HCT116 (cell line): ENCODE data around the gene MUC15. TPM values are rescaled to one million over a fixed set of nuclear protein-coding genes. Genes with fewer than 3 reads are reported as not detected.

Experiments
- ATAC-seq: fragments of 200-7000 bp; cut with Tn5 transposase; 2 replicates; pipeline ENCODE4 v1.9.1; 2020; ENCODE audit warnings: mild to moderate bottlenecking, moderate library complexity
- BruUV-seq: library from RNA; stranded (reverse); fragments of 400-500 nt; replicated peaks from 2 replicates; lab custom pipeline; 2021; lab: Mats Ljungman, UMichigan
- CTCF ChIA-PET: fragments of 300-600 bp; sonication (Branson Sonifier 250); formaldehyde crosslinking; loops from one replicate; lab custom pipeline; 2021; ENCODE audit warnings: antibody characterized with exemption; lab: Charles Lee
- POLR2A ChIA-PET: fragments of 300-600, 350-600 bp; sonication (Branson Sonifier 250); formaldehyde crosslinking; loops from one replicate; lab custom pipeline; 2021; ENCODE audit warnings: antibody characterized with exemption; lab: Charles Lee
- RAD21 ChIA-PET, 2 experiments: fragments of 300-600 bp; sonication (Branson Sonifier 250); formaldehyde crosslinking; loops; one replicate each; lab custom pipeline; 2023; ENCODE audit warnings: low total read pairs in 2 of 2; ENCODE audit not compliant: uncharacterized antibody in 2 of 2, unreplicated experiment in 2 of 2, low non-redundant PET in 1 of 2; lab: Charles Lee
- DNase-seq: peaks from one replicate; pipeline ENCODE4 v3.0.0-alpha.2; 2010; ENCODE audit warnings: low read depth, low spot score
- H2AFZ ChIP-seq: fragments of 200-600 bp; shearing (Covaris generic), sonication (generic); 2 replicates; pipeline ENCODE4 v1.6.1; 2017; ENCODE audit warnings: low read depth, mixed run types, mixed read lengths, antibody characterized with exemption, low read length; ENCODE audit not compliant: poor library complexity, severe bottlenecking
- H3K27ac ChIP-seq: 2 replicates; pipeline ENCODE4 v1.5.1; 2012; ENCODE audit warnings: low read depth, low read length
- H3K27me3 ChIP-seq: fragments of 200-600 bp; sonication (generic); 2 replicates; pipeline ENCODE4 v1.6.1; 2016; ENCODE audit warnings: mixed run types, low read length, mixed read lengths; ENCODE audit not compliant: insufficient read depth
- H3K36me3 ChIP-seq, 2 experiments: fragments of 200-500 bp in 1 of 2; fragments of 200-600 bp in 1 of 2; sonication (Bioruptor generic) in 1 of 2; sonication (generic) in 1 of 2; 2 replicates each; pipeline versions ENCODE4 v1.5.1 to v1.6.1; 2014 to 2016; ENCODE audit warnings: low read length in 2 of 2, inconsistent platforms in 1 of 2, mixed read lengths in 1 of 2, mixed run types in 1 of 2; ENCODE audit not compliant: insufficient read depth in 2 of 2, control insufficient read depth in 1 of 2
- H3K4me1 ChIP-seq, 2 experiments: fragments of 200-600 bp in 1 of 2; sonication (generic) in 1 of 2; 2 replicates each; pipeline versions ENCODE4 v1.5.1 to v1.6.1; 2012 to 2017; ENCODE audit warnings: low read length in 2 of 2, inconsistent platforms in 1 of 2, mild to moderate bottlenecking in 1 of 2, mixed read lengths in 1 of 2, mixed run types in 1 of 2, moderate library complexity in 1 of 2; ENCODE audit not compliant: insufficient read depth in 2 of 2, control insufficient read depth in 1 of 2
- H3K4me2 ChIP-seq: fragments of 200-600 bp; sonication (generic); 2 replicates; pipeline ENCODE4 v1.6.1; 2017; ENCODE audit warnings: mixed run types, low read length, mixed read lengths
- H3K4me3 ChIP-seq, 2 experiments: fragments of 200-600 bp in 1 of 2; sonication (generic) in 1 of 2; replicated peaks in 1 of 2; 2 replicates each; pipeline ENCODE4 v1.5.1; 2011 to 2016; ENCODE audit warnings: low read length in 2 of 2, control low read depth in 1 of 2, low read depth in 1 of 2, mild to moderate bottlenecking in 1 of 2, mixed read lengths in 1 of 2, mixed run types in 1 of 2
- H3K79me2 ChIP-seq: fragments of 200-600 bp; sonication (generic); 2 replicates; pipeline ENCODE4 v1.6.1; 2017; ENCODE audit warnings: mild to moderate bottlenecking, mixed run types, low read length, moderate library complexity, mixed read lengths; ENCODE audit not compliant: insufficient read depth
- H3K9ac ChIP-seq: fragments of 200-600 bp; sonication (generic); 2 replicates; pipeline ENCODE4 v1.6.1; 2016; ENCODE audit warnings: low read length, mixed read lengths
- H3K9me2 ChIP-seq: fragments of 200-600 bp; sonication (generic), shearing (Covaris generic); 2 replicates; pipeline ENCODE4 v1.6.1; 2017; ENCODE audit warnings: mixed run types, mild to moderate bottlenecking, moderate library complexity; ENCODE audit not compliant: insufficient read depth
- H3K9me3 ChIP-seq, 2 experiments: fragments of 200-500 bp in 1 of 2; fragments of 200-600 bp in 1 of 2; sonication (Bioruptor generic) in 1 of 2; sonication (generic) in 1 of 2; 2 replicates each; pipeline ENCODE4 v1.6.1; 2014 to 2017; ENCODE audit warnings: low read length in 2 of 2, mixed read lengths in 2 of 2, inconsistent platforms in 1 of 2, low read depth in 1 of 2, mild to moderate bottlenecking in 1 of 2, mixed run types in 1 of 2, moderate library complexity in 1 of 2; ENCODE audit not compliant: control insufficient read depth in 1 of 2, insufficient read depth in 1 of 2
- H4K20me1 ChIP-seq: fragments of 200-600 bp; sonication (generic), shearing (Covaris generic); 2 replicates; pipeline ENCODE4 v1.6.1; 2017; ENCODE audit warnings: mixed run types, mild to moderate bottlenecking, moderate library complexity; ENCODE audit not compliant: insufficient read depth
- ATF3 ChIP-seq: IDR thresholded peaks from 2 replicates; pipeline ENCODE4 v1.6.1; 2012
- CBX3 ChIP-seq: IDR thresholded peaks from 2 replicates; pipeline ENCODE4 v1.6.1; 2012; ENCODE audit warnings: low read depth
- CEBPB ChIP-seq: IDR thresholded peaks from 2 replicates; pipeline ENCODE4 v1.6.1; 2012; ENCODE audit warnings: low read depth
- ELF1 ChIP-seq: IDR thresholded peaks from 2 replicates; pipeline ENCODE4 v1.6.1; 2012; ENCODE audit warnings: low read depth, borderline replicate concordance
- MAX ChIP-seq: IDR thresholded peaks from 2 replicates; pipeline ENCODE4 v1.6.1; 2012
- POLR2AphosphoS5 ChIP-seq: IDR thresholded peaks from 2 replicates; pipeline ENCODE4 v1.6.1; 2011; ENCODE audit warnings: mild to moderate bottlenecking, low read depth, low read length, moderate library complexity
- REST ChIP-seq: IDR thresholded peaks from 2 replicates; pipeline ENCODE4 v1.6.1; 2012; ENCODE audit warnings: low read depth
- SRF ChIP-seq: IDR thresholded peaks from 2 replicates; pipeline ENCODE4 v1.6.1; 2012; ENCODE audit warnings: low read depth
- TCF7L2 ChIP-seq: IDR thresholded peaks from 2 replicates; pipeline ENCODE4 v1.7.0; 2011; ENCODE audit warnings: borderline replicate concordance, inconsistent platforms; ENCODE audit not compliant: insufficient read depth, insufficient read length; ENCODE audit errors: extremely low read depth
- ZBTB33 ChIP-seq: IDR thresholded peaks from 2 replicates; pipeline ENCODE4 v1.6.1; 2011; ENCODE audit warnings: mild to moderate bottlenecking, low read length, moderate library complexity; ENCODE audit not compliant: insufficient replicate concordance; ENCODE audit errors: extremely low read depth
- ZFX ChIP-seq: fragments of 450-650 bp; IDR thresholded peaks from 2 replicates; pipeline ENCODE4 v1.6.1; 2017
- ZNF274 ChIP-seq: fragments of 200-500 bp; sonication (Bioruptor generic); IDR thresholded peaks from 2 replicates; pipeline ENCODE4 v1.6.1; 2014; ENCODE audit warnings: mild to moderate bottlenecking, low read depth, low read length, inconsistent platforms
- intact Hi-C: fragments of 100-400 bp; cut with micrococcal nuclease; formaldehyde crosslinking; loops from 2 replicates; pipeline ENCODE4 v1.10.0; 2022
- total RNA-seq: library from RNA; stranded (reverse); gene quantifications from one replicate; pipeline ENCODE4 v1.2.1, GENCODE V29; 2021; ENCODE audit not compliant: unreplicated experiment

MUC15 gene
- total RNA-seq, 1 experiment from 2014 or later = not detected

- no peak overlapping the region for H3K4me2 ChIP-seq
- H3K27ac ChIP-seq = no peak overlapping the region
- ChIA-PET RAD21 (no interaction called here), CTCF (no interaction called here), POLR2A (no interaction called here)
- intact Hi-C loops = no loop called here
- no peak overlapping the region for H3K9ac ChIP-seq
- no peak for TF ChIP-seq TCF7L2
- TF ChIP-seq ZFX = no peak
- TF ChIP-seq ATF3 = no peak
- no peak for TF ChIP-seq CEBPB
- no peak for TF ChIP-seq MAX
- TF ChIP-seq ZNF274 = no peak
- ATAC-seq (no peak), DNase-seq (no peak)
- H3K4me3 ChIP-seq = no peak overlapping the region
- H3K9me3 ChIP-seq = peaks cover 10 to 11% of the 10 kb centered on the region in 2 experiments; a peak in 2 of 4 replicates
- H3K27me3 ChIP-seq = no peaks in the 10 kb centered on the region
- no peaks in the 10 kb centered on the region for H3K9me2 ChIP-seq
- no TSS peak for BruUV-seq
- H3K36me3 ChIP-seq = no peaks in the 10 kb centered on the region
- no peaks in the 10 kb centered on the region for H4K20me1 ChIP-seq
- H3K4me1 ChIP-seq = no peaks in the 10 kb centered on the region
- no peaks in the 10 kb centered on the region for H3K79me2 ChIP-seq
- no peak overlapping the region for H2AFZ ChIP-seq
Observed at GRCh38 chr11:26583550-26583949, 11.5 kb upstream of the MUC15 start.

- Histone ChIP-seq H3K27ac (no peak overlapping the region), H3K9ac (no peak overlapping the region), H3K4me2 (no peak overlapping the region), H3K9me3 (peaks cover 5 to 7% of the 10 kb centered on the region in 2 experiments; a peak in 2 of 4 replicates), H3K79me2 (no peaks in the 10 kb centered on the region), H3K9me2 (no peaks in the 10 kb centered on the region), H3K4me3 (no peak overlapping the region), H3K27me3 (no peaks in the 10 kb centered on the region), H3K4me1 (no peaks in the 10 kb centered on the region), H3K36me3 (no peaks in the 10 kb centered on the region), H4K20me1 (no peaks in the 10 kb centered on the region), H2AFZ (no peak overlapping the region)
- ChIA-PET POLR2A (no interaction called here), CTCF (no interaction called here), RAD21 (no interaction called here)
- intact Hi-C loops = no loop called here
- BruUV-seq = no TSS peak
- ATAC-seq (no peak), DNase-seq (no peak)
- TF ChIP-seq ELF1 = no peak
- TF ChIP-seq POLR2AphosphoS5 = no peak
- TF ChIP-seq CBX3 = no peak
- no peak for TF ChIP-seq SRF
- no peak for TF ChIP-seq ATF3
- TF ChIP-seq REST = no peak
- no peak for TF ChIP-seq ZBTB33
Observed at GRCh38 chr11:26580929-26581328, 8.9 kb upstream of the MUC15 start.
